Measurements from ENCODE around the gene RCL1. TPM values are rescaled to one million over a fixed set of nuclear protein-coding genes. Genes with fewer than 3 reads are reported as not detected.

Gene RCL1
- polyA plus RNA-seq, 3 donors = 2.2 to 3.0 (median 3.0) TPM

- Histone ChIP-seq H3K27ac (ENCODE audit: low read depth in 1 of 2, low read length in 2 of 2) (no peak overlapping the region), H3K4me3 (replicated peaks in 1 of 3; ENCODE audit: low read depth in 2 of 3, low read length in 3 of 3) (no peak overlapping the region)
- H3K4me1 Mint-ChIP-seq = peaks cover 26% of the 10 kb centered on the region
Measured at GRCh38 chr9:4905135-4905490, 112.4 kb downstream of the RCL1 start.

More at GRCh38 chr9:4905135-4905490, 112.4 kb downstream of the RCL1 start:
- H3K27ac Mint-ChIP-seq = no peak overlapping the region
- Histone ChIP-seq H3K9ac (ENCODE audit: insufficient read depth, low read length, poor library complexity, severe bottlenecking) (no peak overlapping the region), H4K20me1 (ENCODE audit: insufficient read depth, low read length) (no peaks in the 10 kb centered on the region), H3K27me3 (ENCODE audit: control insufficient read depth in 2 of 2, insufficient read depth in 2 of 2, low read length in 2 of 2) (no peaks in the 10 kb centered on the region), H3K9me3 (replicated peaks in 1 of 2; ENCODE audit: control insufficient read depth in 1 of 2, insufficient read depth in 1 of 2, low read length in 2 of 2) (no peaks in the 10 kb centered on the region), H3K79me2 (ENCODE audit: insufficient read depth, low read length) (no peaks in the 10 kb centered on the region), H3K36me3 (replicated peaks in 1 of 2; ENCODE audit: control insufficient read depth in 1 of 2, insufficient read depth in 2 of 2, low read length in 2 of 2) (no peaks in the 10 kb centered on the region), H3K4me1 (ENCODE audit: control insufficient read depth in 1 of 2, insufficient read depth in 2 of 2, low read length in 2 of 2) (peaks cover 17 to 22% of the 10 kb centered on the region in 2 donors), H3K4me2 (replicated peaks; ENCODE audit: extremely low read depth, low read length, poor library complexity, severe bottlenecking) (no peak overlapping the region), H2AFZ (ENCODE audit: insufficient read depth, low read depth, low read length, poor library complexity, severe bottlenecking) (no peak overlapping the region)
- WGBS (ENCODE audit: insufficient coverage) = 20% methylated on average over 1 of the region's 2 CpGs
- peaks cover 0 to 6% (median 4%) of the 10 kb centered on the region in 7 donors for H3K9me3 Mint-ChIP-seq
- no peak for DNase-seq
- no peak overlapping the region for H3K4me3 Mint-ChIP-seq
- TF ChIP-seq CTCF (IDR thresholded peaks at IDR 0.05) = no peak
- H3K27me3 Mint-ChIP-seq (ENCODE audit: low read depth in 3 of 3) = no peaks in the 10 kb centered on the region
- intact Hi-C loops (cut with micrococcal nuclease) = no loop called here
- peaks cover 3 to 4% of the 10 kb centered on the region in 2 donors for H3K36me3 Mint-ChIP-seq

Small RNA genes within 50 kb of the gene (small RNA-seq; reads per million reads assigned to genes)
- not detected for gene AL158147.1 (ENCODE audit: insufficient read length, low read depth)
- gene MIR101-2 (ENCODE audit: insufficient read length, low read depth) = not detected

Other genes with a start within 250 kb of the RCL1 start
- gene PLPP6, start 130.7 kb upstream of the RCL1 start, polyA plus RNA-seq = 1 to 10 TPM; 1.6 to 1.8 (median 1.8) TPM
- not detected for gene SPATA6L, start 126.5 kb upstream of the RCL1 start, polyA plus RNA-seq
- 1 to 10 TPM; 2.8 to 4.4 (median 2.8) TPM for gene CDC37L1, start 113.4 kb upstream of the RCL1 start, polyA plus RNA-seq
- 10 to 100 TPM in 2 of 3 donors, 1 to 10 TPM in 1; 3.7 to 14.5 (median 13.8) TPM for gene AK3, start 51.7 kb upstream of the RCL1 start, polyA plus RNA-seq
- gene JAK2, start 192.3 kb downstream of the RCL1 start, polyA plus RNA-seq = 10 to 100 TPM; 23.5 to 34.7 (median 33.0) TPM